ENCODE results near the gene COL1A2. TPM values are rescaled to one million over a fixed set of nuclear protein-coding genes. Genes with fewer than 3 reads are reported as not detected.

Gene COL1A2
- total and polyA plus RNA-seq, 2 of the 13 experiments (the other 11 are each of a cell fraction or from before 2014, with no cell fraction given) = not detected

- H3K9ac ChIP-seq (ENCODE audit: insufficient read depth, low read depth, low read length) = no peak overlapping the region
- no peak for DNase-seq (ENCODE audit: low spot score)
- CTCF ChIA-PET (ENCODE audit: low intra/inter-chr PET ratio, low total read pairs) = no interaction called here
- no TSS peak for BruUV-seq (replicated peaks)
- no peak overlapping the region for H2AFZ ChIP-seq (ENCODE audit: low read length)
- no peak overlapping the region for H3K4me3 ChIP-seq (replicated peaks in 1 of 3; ENCODE audit: insufficient read depth in 1 of 3, low read depth in 2 of 3, low read length in 3 of 3)
- no peak for ATAC-seq
- no peak for FAIRE-seq
- in situ Hi-C loops (cut with HindIII; ENCODE audit: extremely low pct_ligation_motif_present, low pct_unique_long_range_greater_than_20kb) = loop anchor here (25.0 kb wide), 1 partner anchor 808 kb away; no protein-coding TSS in a partner anchor
- no peaks in the 10 kb centered on the region for H3K9me3 ChIP-seq (ENCODE audit: low read length)
- POLR2A ChIA-PET = no interaction called here
- intact Hi-C loops (cut with micrococcal nuclease; ENCODE audit: unreplicated experiment) = no loop called here
- no peaks in the 10 kb centered on the region for H3K79me2 ChIP-seq (ENCODE audit: insufficient read depth, low read length)
- H3K4me2 ChIP-seq (ENCODE audit: low read depth, low read length) = no peak overlapping the region
- 33% methylated on average over 1 of the region's 1 CpG for WGBS (ENCODE audit: low lambda C conversion rate)
- H4K20me1 ChIP-seq (ENCODE audit: insufficient read depth, low read length) = no peaks in the 10 kb centered on the region
- 0 out of 2 replicates have a peak, but pooled peaks cover under 1% of the 10 kb centered on the region for H3K4me1 ChIP-seq (ENCODE audit: insufficient read depth, low read length)
- TF ChIP-seq ZNF784 (CRISPR knock-in tag; IDR thresholded peaks at IDR 0.05; ENCODE audit: borderline replicate concordance) (no peak), CEBPB (IDR thresholded peaks at IDR 0.05; ENCODE audit: borderline replicate concordance, low read depth, low read length) (no peak), KMT2B (CRISPR knock-in tag; IDR thresholded peaks at IDR 0.05) (no peak)
- no peaks in the 10 kb centered on the region for H3K36me3 ChIP-seq (replicated peaks in 1 of 2; ENCODE audit: control insufficient read depth in 1 of 2, insufficient read depth in 2 of 2, low read length in 2 of 2)
- H3K27ac ChIP-seq (ENCODE audit: extremely low read length, insufficient read depth, low read length) = no peak overlapping the region
- H3K27me3 ChIP-seq (ENCODE audit: control insufficient read depth in 1 of 2, insufficient read depth in 2 of 2, low read length in 2 of 2) = peaks cover 0 to 10% of the 10 kb centered on the region in 2 experiments; a peak in 3 of 5 replicates
These were observed 34.5 kb downstream of the COL1A2 start for GRCh38 chr7:94429153-94429552.

GRCh38 chr7:94431176-94431575, 36.5 kb downstream of the COL1A2 start:
- Histone ChIP-seq H3K79me2 (ENCODE audit: insufficient read depth, low read length) (no peaks in the 10 kb centered on the region), H3K4me1 (ENCODE audit: insufficient read depth, low read length) (peaks cover 21% of the 10 kb centered on the region), H2AFZ (ENCODE audit: low read length) (no peak overlapping the region), H4K20me1 (ENCODE audit: insufficient read depth, low read length) (no peaks in the 10 kb centered on the region), H3K27me3 (ENCODE audit: control insufficient read depth in 1 of 2, insufficient read depth in 2 of 2, low read length in 2 of 2) (peaks cover 0 to 5% of the 10 kb centered on the region in 2 experiments; a peak in 3 of 5 replicates), H3K4me3 (replicated peaks in 1 of 3; ENCODE audit: insufficient read depth in 1 of 3, low read depth in 2 of 3, low read length in 3 of 3) (no peak overlapping the region), H3K4me2 (ENCODE audit: low read depth, low read length) (no peak overlapping the region), H3K36me3 (replicated peaks in 1 of 2; ENCODE audit: control insufficient read depth in 1 of 2, insufficient read depth in 2 of 2, low read length in 2 of 2) (no peaks in the 10 kb centered on the region), H3K9me3 (ENCODE audit: low read length) (no peaks in the 10 kb centered on the region), H3K27ac (ENCODE audit: extremely low read length, insufficient read depth, low read length) (no peak overlapping the region), H3K9ac (ENCODE audit: insufficient read depth, low read depth, low read length) (no peak overlapping the region)
- intact Hi-C loops (cut with micrococcal nuclease; ENCODE audit: unreplicated experiment) = no loop called here
- 6% methylated on average over 1 of the region's 1 CpG for WGBS (ENCODE audit: low lambda C conversion rate)
- BruUV-seq (replicated peaks) = no TSS peak
- in situ Hi-C loops (cut with HindIII; ENCODE audit: extremely low pct_ligation_motif_present, low pct_unique_long_range_greater_than_20kb) = loop anchor here (25.0 kb wide), 1 partner anchor 806 kb away; no protein-coding TSS in a partner anchor
- ChIA-PET CTCF (ENCODE audit: low intra/inter-chr PET ratio, low total read pairs) (no interaction called here), POLR2A (no interaction called here)
- TF ChIP-seq ZNF75D (CRISPR knock-in tag; IDR thresholded peaks at IDR 0.05; ENCODE audit: borderline replicate concordance) (no peak), ZBTB10 (CRISPR knock-in tag; IDR thresholded peaks at IDR 0.05; ENCODE audit: borderline replicate concordance) (no peak)
- FAIRE-seq (no peak), ATAC-seq (no peak), DNase-seq (ENCODE audit: low spot score) (no peak)
